Central memory CD8-positive, alpha-beta T cell (primary cell): Measurements from ENCODE around the gene SLC27A2.

Experiments used
- ATAC-seq: fragments of 150-1000 bp; cut with Tn5 transposase; replicated peaks from 2 replicates; pipeline ENCODE4 v1.10.0; 2022; ENCODE audit warnings: mild to moderate bottlenecking, moderate FRiP score, moderate number of reproducible peaks; ENCODE audit not compliant: poor library complexity, severe bottlenecking; ENCODE audit errors: extremely low read depth
- DNase-seq, 2 donors: peaks; one replicate each; pipeline ENCODE4 v3.0.0; 2021; ENCODE audit warnings: low spot score in 2 of 2
- H3K27ac Mint-ChIP-seq: one replicate; pipeline ENCODE4 v1.8.0; 2022; ENCODE audit warnings: low read depth, mild to moderate bottlenecking, moderate library complexity, mixed read lengths
- H3K27me3 Mint-ChIP-seq: one replicate; pipeline ENCODE4 v1.8.0; 2022; ENCODE audit warnings: mixed read lengths
- H3K36me3 Mint-ChIP-seq: one replicate; pipeline ENCODE4 v1.8.0; 2022; ENCODE audit warnings: mild to moderate bottlenecking, moderate library complexity, mixed read lengths; ENCODE audit not compliant: insufficient read depth
- H3K4me1 Mint-ChIP-seq: one replicate; pipeline ENCODE4 v1.8.0; 2022; ENCODE audit warnings: mixed read lengths
- H3K4me3 Mint-ChIP-seq: one replicate; pipeline ENCODE4 v1.8.0; 2022; ENCODE audit warnings: mild to moderate bottlenecking, moderate library complexity, mixed read lengths
- H3K9me3 Mint-ChIP-seq: one replicate; pipeline ENCODE4 v1.8.0; 2022; ENCODE audit warnings: mixed read lengths

The SLC27A2 gene

DNA sequence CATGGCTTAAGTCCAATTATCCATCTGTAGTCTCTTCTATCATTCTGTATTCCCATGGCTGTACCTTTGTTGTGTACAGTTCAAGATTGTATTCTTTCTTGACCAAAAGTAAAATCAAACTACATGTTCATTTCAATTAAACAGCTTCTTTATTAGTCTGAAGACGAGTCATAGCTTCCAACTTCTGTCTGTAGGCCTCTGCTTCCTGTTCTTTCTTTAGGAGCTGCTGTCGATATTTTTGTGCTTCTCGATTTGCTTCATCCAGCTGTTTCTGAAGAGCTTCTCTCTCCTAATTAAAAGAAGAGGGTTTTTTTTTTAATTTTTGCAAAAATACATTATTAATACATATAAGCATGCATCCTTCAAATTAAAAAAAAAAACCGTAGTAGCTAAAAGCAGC lies 96.5 kb downstream of the SLC27A2 start:
- DNase-seq: no peak
- no peak overlapping the region for H3K27ac Mint-ChIP-seq

GRCh38 chr15:50280271-50280670 lies 98.3 kb downstream of the SLC27A2 start:
- Mint-ChIP-seq H3K27ac (no peak overlapping the region), H3K4me3 (no peak overlapping the region), H3K4me1 (no peaks in the 10 kb centered on the region), H3K27me3 (no peaks in the 10 kb centered on the region), H3K36me3 (peaks cover 5% of the 10 kb centered on the region), H3K9me3 (no peaks in the 10 kb centered on the region)
- ATAC-seq: no peak
- no peak for DNase-seq

More for the DNA sequence above, 96.5 kb downstream of the SLC27A2 start:
- Mint-ChIP-seq H3K4me3 (no peak overlapping the region), H3K4me1 (no peaks in the 10 kb centered on the region), H3K9me3 (no peaks in the 10 kb centered on the region), H3K36me3 (peaks cover 3% of the 10 kb centered on the region), H3K27me3 (no peaks in the 10 kb centered on the region)
- no peak for ATAC-seq

DNA sequence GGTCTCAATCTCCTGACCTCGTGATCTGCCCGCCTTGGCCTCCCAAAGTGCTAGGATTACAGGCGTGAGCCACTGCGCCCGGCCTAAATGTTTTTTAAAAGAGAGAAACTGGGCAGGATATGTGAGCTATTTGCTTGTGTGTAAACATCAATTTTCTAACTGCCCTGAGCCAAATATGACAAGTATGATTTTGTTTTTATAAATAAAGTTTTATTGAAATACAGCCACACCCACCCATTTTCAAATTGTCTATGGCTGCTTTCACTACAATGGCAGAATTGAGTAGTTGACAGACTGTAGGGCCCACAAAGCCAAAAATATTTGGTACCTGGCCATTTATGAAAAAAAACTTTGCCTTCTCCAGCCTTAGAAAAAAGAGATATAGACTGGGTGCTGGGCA lies 99.4 kb downstream of the SLC27A2 start:
- Mint-ChIP-seq H3K9me3 (no peaks in the 10 kb centered on the region), H3K36me3 (peaks cover 5% of the 10 kb centered on the region), H3K4me3 (no peak overlapping the region), H3K27ac (no peak overlapping the region), H3K4me1 (no peaks in the 10 kb centered on the region), H3K27me3 (no peaks in the 10 kb centered on the region)
- no peak for DNase-seq
- ATAC-seq: no peak
